GM18861 (cell line): ENCODE results near the gene MARCHF10.

Experiments used
- ATAC-seq: cut with Tn5 transposase; IDR thresholded peaks from one replicate; pipeline ENCODE4 v1.9.1; 2021; ENCODE audit not compliant: unreplicated experiment

Gene MARCHF10

GRCh38 chr17:62681061-62681938 lies 126.8 kb downstream of the MARCHF10 start:
- no peak for ATAC-seq

- no peak for ATAC-seq
Measured at GRCh38 chr17:62680541-62681052, 127.5 kb downstream of the MARCHF10 start.

- no peak for ATAC-seq
Measured at GRCh38 chr17:62679866-62680377, 128.2 kb downstream of the MARCHF10 start.

DNA sequence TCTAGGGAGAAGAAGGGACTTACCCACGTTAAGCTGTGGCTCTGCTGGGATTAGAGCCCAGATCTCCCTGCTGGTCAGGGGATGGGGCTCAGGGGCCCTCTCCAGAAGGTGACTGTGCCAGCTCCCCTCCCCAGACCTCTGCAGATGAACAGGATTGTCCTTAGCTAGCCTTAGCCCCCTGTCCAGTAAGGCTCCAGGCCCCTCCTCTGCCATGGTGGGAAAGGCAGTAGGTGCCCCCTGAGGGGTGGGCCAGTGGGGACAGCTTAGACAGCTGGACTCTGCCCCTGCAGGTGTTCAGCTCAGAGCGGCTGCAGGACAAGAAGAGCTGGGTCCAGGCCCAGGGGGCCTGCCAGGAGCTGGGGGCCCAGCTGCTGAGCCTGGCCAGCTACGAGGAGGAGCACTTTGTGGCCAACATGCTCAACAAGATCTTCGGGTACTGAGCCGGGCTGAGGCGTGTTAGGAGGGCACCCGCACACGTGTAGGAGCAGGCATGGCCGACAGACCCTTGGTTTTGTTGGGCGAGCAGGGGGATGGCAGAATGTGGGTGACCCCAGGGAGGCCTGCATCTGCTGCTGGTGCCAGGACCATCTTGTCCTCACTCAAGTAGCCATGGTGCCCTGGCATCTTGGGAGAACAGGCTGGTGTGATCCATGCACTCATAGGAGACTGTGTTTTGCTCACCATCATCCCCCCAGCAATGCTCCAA lies 129.7 kb downstream of the MARCHF10 start:
- ATAC-seq = no peak

GRCh38 chr17:62676952-62677596 lies 131.0 kb downstream of the MARCHF10 start:
- no peak for ATAC-seq

DNA sequence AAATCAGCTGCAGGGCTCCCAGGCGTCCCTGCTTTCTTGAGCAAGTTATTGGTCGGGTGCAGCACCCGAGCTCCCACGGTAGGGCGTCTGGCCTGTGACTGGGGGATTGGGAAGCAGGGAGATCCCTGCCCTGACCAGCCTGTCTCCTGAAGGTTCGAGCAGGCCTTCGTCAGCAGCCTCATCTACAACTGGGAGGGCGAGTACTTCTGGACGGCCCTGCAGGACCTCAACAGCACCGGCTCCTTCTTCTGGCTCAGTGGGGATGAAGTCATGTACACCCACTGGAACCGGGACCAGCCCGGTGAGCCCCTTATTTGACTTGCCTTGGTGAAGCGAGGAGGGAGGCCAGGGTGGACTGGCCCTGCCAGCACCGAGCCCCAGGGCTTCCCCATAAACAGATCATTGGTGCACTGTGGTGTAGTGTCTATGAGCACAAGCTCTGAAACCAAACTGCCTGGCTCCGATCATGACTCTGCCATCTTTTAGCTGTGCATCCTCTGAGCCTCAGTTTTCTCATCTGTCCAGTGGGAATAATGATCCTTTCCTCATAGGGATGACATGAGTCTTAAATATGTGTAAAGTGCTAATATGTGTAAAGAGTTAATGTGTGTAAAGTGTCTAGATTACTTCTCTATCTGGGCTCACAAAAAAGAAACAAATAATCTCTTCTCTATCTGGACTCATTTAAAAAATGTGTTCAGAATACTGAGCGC lies 131.7 kb downstream of the MARCHF10 start:
- no peak for ATAC-seq

DNA sequence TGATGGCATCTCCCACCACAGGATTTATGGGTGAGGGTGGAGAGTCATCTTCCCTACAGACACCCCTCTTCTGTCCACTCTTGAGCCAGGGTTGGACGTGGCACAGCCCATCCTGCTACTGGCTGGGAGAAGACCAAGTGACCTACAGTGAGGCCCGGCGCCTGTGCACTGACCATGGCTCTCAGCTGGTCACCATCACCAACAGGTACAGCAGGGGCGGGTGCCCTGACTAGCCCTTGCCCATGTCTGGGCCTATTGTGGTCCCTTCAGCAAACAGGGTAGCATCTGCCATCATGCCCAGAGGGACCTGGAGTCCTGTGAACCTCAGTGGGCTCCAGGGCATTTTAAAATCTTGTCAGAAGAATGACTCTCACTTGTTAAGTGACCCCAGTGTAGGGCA lies 132.4 kb downstream of the MARCHF10 start:
- ATAC-seq = no peak

GRCh38 chr17:62675260-62675659 lies 132.9 kb downstream of the MARCHF10 start:
- no peak for ATAC-seq

DNA sequence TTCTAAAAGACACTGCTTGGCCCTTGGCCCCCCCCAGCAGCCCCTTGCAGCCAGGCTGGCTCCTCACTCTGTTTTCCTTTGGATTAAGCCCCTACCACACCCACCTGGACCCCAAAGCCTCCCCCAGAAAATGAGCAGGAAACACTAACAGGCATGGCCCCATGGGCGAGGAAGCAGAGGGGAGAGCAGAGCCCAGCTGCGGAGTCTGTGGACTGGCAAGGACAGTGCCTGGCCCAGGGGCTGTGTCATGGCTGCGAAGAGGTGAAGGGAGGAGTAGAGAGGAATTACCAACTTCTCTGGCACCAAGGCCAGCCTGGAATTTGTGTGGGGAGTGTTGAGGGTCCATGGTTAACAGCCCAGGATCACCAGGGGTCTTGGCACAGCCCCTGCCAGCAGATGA lies 133.3 kb downstream of the MARCHF10 start:
- no peak for ATAC-seq

DNA sequence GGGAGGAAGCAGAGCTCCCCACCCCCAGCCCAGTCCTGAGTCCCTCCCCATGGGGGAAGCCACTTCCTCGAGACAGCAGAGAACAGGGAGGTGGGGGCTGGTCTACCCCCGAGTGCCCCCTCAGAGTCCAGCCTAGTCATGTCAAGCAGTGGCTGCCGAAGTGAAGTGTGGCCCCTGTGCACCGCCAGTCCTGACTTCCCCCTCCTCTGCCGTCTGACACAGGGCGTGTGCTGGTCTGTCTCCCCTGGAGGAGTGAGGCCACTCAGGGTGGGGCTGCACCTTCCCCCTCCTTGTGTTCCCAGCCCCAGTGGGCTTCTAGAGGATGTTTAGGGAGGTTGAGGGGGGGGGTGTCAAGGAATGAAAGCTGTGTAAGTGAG lies 133.8 kb downstream of the MARCHF10 start:
- no peak for ATAC-seq

- no peak for ATAC-seq
Measured at GRCh38 chr17:62673614-62674362, 134.3 kb downstream of the MARCHF10 start.

DNA sequence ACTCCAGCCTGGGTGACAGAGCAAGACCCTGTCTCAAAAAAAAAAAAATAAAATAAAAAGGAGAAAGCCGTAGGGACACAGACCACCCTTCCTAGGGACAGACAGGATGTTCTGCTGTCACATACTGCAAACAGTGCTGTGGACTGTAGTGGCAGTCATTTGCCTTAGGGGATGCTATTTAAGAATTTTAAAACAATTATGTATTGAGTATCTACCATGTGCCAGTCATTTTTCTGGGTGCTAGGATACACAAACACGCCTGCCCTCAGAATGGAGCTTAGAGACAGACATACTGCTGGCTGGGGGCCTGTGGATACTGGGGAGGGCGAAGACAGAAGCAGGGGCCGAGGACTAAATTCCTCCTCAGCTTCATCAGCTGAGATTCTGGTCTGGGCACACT lies 135.2 kb downstream of the MARCHF10 start:
- no peak for ATAC-seq

DNA sequence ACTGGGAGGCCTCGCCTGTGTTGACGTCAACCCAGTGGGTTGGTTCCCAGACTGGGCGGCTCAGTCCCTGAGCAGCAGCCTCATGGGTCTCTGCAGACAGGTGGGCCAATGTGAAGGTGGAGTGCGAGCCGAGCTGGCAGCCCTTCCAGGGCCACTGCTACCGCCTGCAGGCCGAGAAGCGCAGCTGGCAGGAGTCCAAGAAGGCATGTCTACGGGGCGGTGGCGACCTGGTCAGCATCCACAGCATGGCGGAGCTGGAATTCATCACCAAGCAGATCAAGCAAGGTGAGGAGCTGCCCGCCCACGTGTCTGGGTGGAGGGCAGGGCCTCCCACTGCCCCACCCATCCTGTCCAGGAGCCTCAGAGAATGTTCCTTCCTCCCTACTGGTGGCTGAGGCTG lies 136.6 kb downstream of the MARCHF10 start:
- ATAC-seq = no peak

GRCh38 chr17:62670202-62670821 lies 137.8 kb downstream of the MARCHF10 start:
- ATAC-seq = no peak

GRCh38 chr17:62668091-62668804 lies 139.9 kb downstream of the MARCHF10 start:
- no peak for ATAC-seq

GRCh38 chr17:62666801-62667591 lies 141.1 kb downstream of the MARCHF10 start:
- no peak for ATAC-seq

GRCh38 chr17:62666061-62666800 lies 141.9 kb downstream of the MARCHF10 start:
- ATAC-seq = no peak
